ENCODE measurements around the gene ZBTB45.
A peak's percentile ranks its signal among the peaks of the same experiment; 100 is the strongest.

DNA sequence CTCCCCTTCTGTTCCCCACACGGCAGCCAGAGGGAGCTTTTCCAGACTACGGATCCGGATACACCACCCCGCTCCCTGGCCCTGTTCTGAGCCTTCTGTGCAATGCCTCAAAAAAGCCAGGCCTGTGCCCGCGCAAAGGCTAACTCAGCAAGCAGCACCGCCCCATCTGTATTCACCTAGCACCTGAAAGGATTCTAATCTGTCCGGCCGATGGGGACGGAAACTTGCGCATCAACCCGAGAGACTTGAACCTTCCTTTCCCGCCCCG lies 589 bp downstream of the ZBTB45 start:
- no peak for TF ChIP-seq POLR2A (IDR thresholded peaks at IDR 0.05)
- TF ChIP-seq, protein P1, sequence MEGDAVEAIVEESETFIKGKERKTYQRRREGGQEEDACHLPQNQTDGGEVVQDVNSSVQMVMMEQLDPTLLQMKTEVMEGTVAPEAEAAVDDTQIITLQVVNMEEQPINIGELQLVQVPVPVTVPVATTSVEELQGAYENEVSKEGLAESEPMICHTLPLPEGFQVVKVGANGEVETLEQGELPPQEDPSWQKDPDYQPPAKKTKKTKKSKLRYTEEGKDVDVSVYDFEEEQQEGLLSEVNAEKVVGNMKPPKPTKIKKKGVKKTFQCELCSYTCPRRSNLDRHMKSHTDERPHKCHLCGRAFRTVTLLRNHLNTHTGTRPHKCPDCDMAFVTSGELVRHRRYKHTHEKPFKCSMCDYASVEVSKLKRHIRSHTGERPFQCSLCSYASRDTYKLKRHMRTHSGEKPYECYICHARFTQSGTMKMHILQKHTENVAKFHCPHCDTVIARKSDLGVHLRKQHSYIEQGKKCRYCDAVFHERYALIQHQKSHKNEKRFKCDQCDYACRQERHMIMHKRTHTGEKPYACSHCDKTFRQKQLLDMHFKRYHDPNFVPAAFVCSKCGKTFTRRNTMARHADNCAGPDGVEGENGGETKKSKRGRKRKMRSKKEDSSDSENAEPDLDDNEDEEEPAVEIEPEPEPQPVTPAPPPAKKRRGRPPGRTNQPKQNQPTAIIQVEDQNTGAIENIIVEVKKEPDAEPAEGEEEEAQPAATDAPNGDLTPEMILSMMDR (IDR thresholded peaks at IDR 0.05) = peak in 3 of 4 experiments; percentile 67 to 75 (median 74)
